Measurements from ENCODE around the gene FGF8.

DNA sequence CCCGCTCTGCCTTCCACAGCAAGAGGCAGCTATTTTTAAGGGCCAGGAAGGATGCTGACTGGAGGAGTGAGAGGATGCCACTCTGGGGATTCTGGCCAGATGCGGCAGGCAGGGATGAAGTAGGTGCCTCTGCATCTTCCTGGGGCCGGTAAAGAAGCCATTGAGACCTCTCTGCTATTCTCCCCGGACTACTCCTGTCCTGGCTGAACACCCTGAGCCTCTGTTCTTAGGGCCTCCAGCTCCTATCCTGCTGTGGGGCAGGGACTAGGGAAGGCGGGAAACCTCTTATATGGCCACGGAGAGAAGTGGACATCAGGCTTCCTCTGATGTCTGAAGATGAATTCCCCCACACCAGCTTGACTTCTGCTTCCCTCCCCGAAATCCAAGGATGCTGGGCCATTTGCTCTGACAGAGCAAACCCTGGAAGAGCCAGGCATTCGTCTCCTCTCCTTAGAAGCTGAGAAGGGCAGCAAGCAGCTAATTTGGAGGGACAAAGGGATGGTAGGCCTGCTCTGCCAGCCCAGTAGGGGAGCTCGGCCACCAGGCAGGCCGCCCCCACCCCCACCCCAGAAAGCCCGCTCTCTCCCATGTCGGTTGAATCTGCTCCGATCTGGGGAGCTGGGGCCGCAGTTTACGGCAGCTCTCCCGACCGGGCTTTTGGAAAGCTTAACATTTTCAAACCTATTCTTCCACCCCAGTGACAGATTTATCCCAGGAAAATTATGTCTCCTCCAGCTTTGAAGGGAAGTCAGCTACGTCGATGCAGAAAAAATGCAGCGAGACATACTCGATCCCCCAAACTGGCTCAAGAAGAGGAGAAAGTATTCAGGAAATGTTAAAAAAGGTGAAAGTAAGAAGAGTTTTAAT lies 2.8 kb downstream of the FGF8 start:
- TF ChIP-seq CTCF (conservative IDR thresholded peaks at IDR 0.05; ENCODE audit: low read depth, low read length): no peak
- TF ChIP-seq EZH2 (IDR thresholded peaks at IDR 0.05; ENCODE audit: borderline replicate concordance, low read depth, low read length, poor library complexity, severe bottlenecking): no peak
